ENCODE data around the gene TACC3.

GRCh38 chr4:1746919-1747602 lies 25.7 kb downstream of the TACC3 start:
- TF ChIP-seq, protein P1, sequence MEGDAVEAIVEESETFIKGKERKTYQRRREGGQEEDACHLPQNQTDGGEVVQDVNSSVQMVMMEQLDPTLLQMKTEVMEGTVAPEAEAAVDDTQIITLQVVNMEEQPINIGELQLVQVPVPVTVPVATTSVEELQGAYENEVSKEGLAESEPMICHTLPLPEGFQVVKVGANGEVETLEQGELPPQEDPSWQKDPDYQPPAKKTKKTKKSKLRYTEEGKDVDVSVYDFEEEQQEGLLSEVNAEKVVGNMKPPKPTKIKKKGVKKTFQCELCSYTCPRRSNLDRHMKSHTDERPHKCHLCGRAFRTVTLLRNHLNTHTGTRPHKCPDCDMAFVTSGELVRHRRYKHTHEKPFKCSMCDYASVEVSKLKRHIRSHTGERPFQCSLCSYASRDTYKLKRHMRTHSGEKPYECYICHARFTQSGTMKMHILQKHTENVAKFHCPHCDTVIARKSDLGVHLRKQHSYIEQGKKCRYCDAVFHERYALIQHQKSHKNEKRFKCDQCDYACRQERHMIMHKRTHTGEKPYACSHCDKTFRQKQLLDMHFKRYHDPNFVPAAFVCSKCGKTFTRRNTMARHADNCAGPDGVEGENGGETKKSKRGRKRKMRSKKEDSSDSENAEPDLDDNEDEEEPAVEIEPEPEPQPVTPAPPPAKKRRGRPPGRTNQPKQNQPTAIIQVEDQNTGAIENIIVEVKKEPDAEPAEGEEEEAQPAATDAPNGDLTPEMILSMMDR (IDR thresholded peaks at IDR 0.05) = no peak
- no peak for TF ChIP-seq POLR2A (IDR thresholded peaks at IDR 0.05)

Measured in Peyer's patch (tissue), 4 donors.